ENCODE measurements around the gene GPLD1.

GPLD1 gene

DNA sequence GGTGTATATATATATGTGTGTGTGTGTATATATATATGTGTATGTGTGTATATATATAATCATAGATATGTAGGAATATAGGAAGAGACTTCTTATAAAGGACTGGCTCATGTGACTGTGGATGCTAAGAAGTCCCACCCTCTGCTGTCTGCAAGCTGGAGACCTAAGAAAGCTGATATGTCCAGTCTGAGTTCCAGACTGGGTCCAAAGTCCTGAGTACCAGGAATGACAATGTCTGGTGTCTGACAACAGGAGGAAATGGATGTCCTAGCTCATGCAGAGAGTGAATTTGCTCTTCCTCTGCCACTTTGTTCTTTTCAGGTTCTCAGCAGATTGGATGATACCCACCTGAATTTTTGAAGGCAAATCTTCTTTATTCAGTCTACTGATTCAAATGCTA, 12.5 kb upstream of the GPLD1 start:
- no peaks in the 10 kb centered on the region for H3K9me2 ChIP-seq (replicated peaks; ENCODE audit: insufficient read depth, low read length)
- peaks cover 6% of the 10 kb centered on the region; the same call in 1 of the 2 replicates for H3K9me3 ChIP-seq (ENCODE audit: insufficient read depth, low read length)
- no peaks in the 10 kb centered on the region for H3K79me2 ChIP-seq (ENCODE audit: insufficient read depth, low read length)
- no peak overlapping the region for H3K9ac ChIP-seq (ENCODE audit: low read length)
- H3K36me3 ChIP-seq (ENCODE audit: low read length), result peaks cover 11% of the 10 kb centered on the region
- TF ChIP-seq, protein P1, sequence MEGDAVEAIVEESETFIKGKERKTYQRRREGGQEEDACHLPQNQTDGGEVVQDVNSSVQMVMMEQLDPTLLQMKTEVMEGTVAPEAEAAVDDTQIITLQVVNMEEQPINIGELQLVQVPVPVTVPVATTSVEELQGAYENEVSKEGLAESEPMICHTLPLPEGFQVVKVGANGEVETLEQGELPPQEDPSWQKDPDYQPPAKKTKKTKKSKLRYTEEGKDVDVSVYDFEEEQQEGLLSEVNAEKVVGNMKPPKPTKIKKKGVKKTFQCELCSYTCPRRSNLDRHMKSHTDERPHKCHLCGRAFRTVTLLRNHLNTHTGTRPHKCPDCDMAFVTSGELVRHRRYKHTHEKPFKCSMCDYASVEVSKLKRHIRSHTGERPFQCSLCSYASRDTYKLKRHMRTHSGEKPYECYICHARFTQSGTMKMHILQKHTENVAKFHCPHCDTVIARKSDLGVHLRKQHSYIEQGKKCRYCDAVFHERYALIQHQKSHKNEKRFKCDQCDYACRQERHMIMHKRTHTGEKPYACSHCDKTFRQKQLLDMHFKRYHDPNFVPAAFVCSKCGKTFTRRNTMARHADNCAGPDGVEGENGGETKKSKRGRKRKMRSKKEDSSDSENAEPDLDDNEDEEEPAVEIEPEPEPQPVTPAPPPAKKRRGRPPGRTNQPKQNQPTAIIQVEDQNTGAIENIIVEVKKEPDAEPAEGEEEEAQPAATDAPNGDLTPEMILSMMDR (IDR thresholded peaks at IDR 0.05; ENCODE audit: insufficient read depth, low read length, poor library complexity, severe bottlenecking), result no peak
- no peak for TF ChIP-seq EZH2phosphoT487 (conservative IDR thresholded peaks at IDR 0.05; ENCODE audit: low read length)
- H3K4me2 ChIP-seq (ENCODE audit: low read depth, low read length, poor library complexity, severe bottlenecking), result no peak overlapping the region
- no peaks in the 10 kb centered on the region for H4K20me1 ChIP-seq (ENCODE audit: low read depth, low read length)
- no peak overlapping the region for H3K4me3 ChIP-seq (ENCODE audit: insufficient read depth, low read length, poor library complexity, severe bottlenecking)
- no peaks in the 10 kb centered on the region for H3K27me3 ChIP-seq (ENCODE audit: low read length)
- peaks cover 8% of the 10 kb centered on the region; the same call in 1 of the 2 replicates for H3F3A ChIP-seq (ENCODE audit: insufficient read depth)
- no peak overlapping the region for H2AFZ ChIP-seq (ENCODE audit: low read depth, low read length, severe bottlenecking)
- no peak overlapping the region for H3K27ac ChIP-seq (ENCODE audit: low read depth, low read length)

DNA sequence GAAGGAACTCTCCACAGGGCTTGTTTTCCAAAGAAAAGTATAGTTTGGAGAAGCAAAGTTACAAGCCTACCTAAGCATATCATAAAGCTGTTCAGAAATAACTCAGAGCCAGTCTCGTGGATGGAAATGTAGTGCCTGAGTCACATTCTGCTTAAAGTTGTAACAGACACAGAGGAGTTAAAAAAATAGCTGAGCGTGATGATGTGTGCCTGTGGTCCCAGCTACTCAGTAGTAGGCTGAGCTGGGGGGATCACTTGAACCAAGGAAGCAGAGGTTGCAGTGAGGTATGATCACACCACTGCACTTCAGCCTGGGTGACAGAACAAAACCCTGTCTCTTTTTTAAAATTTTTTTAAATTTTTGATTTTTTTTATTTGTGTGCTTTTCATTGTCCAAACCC, 12.0 kb upstream of the GPLD1 start:
- H3K9me3 ChIP-seq (ENCODE audit: insufficient read depth, low read length), result 0 out of 2 replicates have a peak, but pooled peaks cover 5% of the 10 kb centered on the region
- no peaks in the 10 kb centered on the region for H3K9me2 ChIP-seq (replicated peaks; ENCODE audit: insufficient read depth, low read length)
- TF ChIP-seq, protein P1 (IDR thresholded peaks at IDR 0.05; ENCODE audit: insufficient read depth, low read length, poor library complexity, severe bottlenecking), result no peak
- no peak for TF ChIP-seq EZH2phosphoT487 (conservative IDR thresholded peaks at IDR 0.05; ENCODE audit: low read length)
- H3K9ac ChIP-seq (ENCODE audit: low read length), result no peak overlapping the region
- H2AFZ ChIP-seq (ENCODE audit: low read depth, low read length, severe bottlenecking), result no peak overlapping the region
- no peak overlapping the region for H3K27ac ChIP-seq (ENCODE audit: low read depth, low read length)
- no peaks in the 10 kb centered on the region for H3K79me2 ChIP-seq (ENCODE audit: insufficient read depth, low read length)
- H4K20me1 ChIP-seq (ENCODE audit: low read depth, low read length), result no peaks in the 10 kb centered on the region
- H3F3A ChIP-seq (ENCODE audit: insufficient read depth), result peaks cover 10% of the 10 kb centered on the region
- H3K36me3 ChIP-seq (ENCODE audit: low read length), result peaks cover 10% of the 10 kb centered on the region; the same call in 1 of the 2 replicates
- no peak overlapping the region for H3K4me2 ChIP-seq (ENCODE audit: low read depth, low read length, poor library complexity, severe bottlenecking)
- H3K4me3 ChIP-seq (ENCODE audit: insufficient read depth, low read length, poor library complexity, severe bottlenecking), result no peak overlapping the region
- no peaks in the 10 kb centered on the region for H3K27me3 ChIP-seq (ENCODE audit: low read length)

DNA sequence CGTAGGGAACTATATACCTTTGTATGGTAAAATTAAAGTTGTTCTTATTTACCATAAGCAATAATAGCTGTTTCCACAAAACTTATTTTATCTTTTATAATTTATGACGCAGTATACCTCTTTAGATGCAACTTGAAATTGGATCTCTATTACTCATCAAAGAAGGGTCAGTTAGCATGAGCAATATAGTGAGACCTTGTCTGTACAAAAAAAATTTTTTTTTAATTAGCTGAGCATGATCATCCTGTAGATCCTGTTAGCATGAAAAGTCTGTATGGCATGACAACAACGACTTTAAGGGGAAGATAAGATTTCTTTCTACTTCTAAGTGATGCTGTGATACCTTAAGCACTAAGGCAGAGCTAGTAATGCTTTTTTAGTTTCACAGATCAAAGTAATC, 11.3 kb upstream of the GPLD1 start:
- no peak overlapping the region for H3K4me2 ChIP-seq (ENCODE audit: low read depth, low read length, poor library complexity, severe bottlenecking)
- H3K79me2 ChIP-seq (ENCODE audit: insufficient read depth, low read length), result no peaks in the 10 kb centered on the region
- H3K27me3 ChIP-seq (ENCODE audit: low read length), result no peaks in the 10 kb centered on the region
- peaks cover 10% of the 10 kb centered on the region; the same call in 1 of the 2 replicates for H3K36me3 ChIP-seq (ENCODE audit: low read length)
- peaks cover 16% of the 10 kb centered on the region for H3F3A ChIP-seq (ENCODE audit: insufficient read depth)
- no peaks in the 10 kb centered on the region for H3K9me2 ChIP-seq (replicated peaks; ENCODE audit: insufficient read depth, low read length)
- no peaks in the 10 kb centered on the region for H4K20me1 ChIP-seq (ENCODE audit: low read depth, low read length)
- no peak overlapping the region for H2AFZ ChIP-seq (ENCODE audit: low read depth, low read length, severe bottlenecking)
- no peak overlapping the region for H3K4me3 ChIP-seq (ENCODE audit: insufficient read depth, low read length, poor library complexity, severe bottlenecking)
- TF ChIP-seq, protein P1 (IDR thresholded peaks at IDR 0.05; ENCODE audit: insufficient read depth, low read length, poor library complexity, severe bottlenecking), result no peak
- no peak for TF ChIP-seq EZH2phosphoT487 (conservative IDR thresholded peaks at IDR 0.05; ENCODE audit: low read length)
- H3K9ac ChIP-seq (ENCODE audit: low read length), result no peak overlapping the region
- H3K9me3 ChIP-seq (ENCODE audit: insufficient read depth, low read length), result 0 out of 2 replicates have a peak, but pooled peaks cover 5% of the 10 kb centered on the region
- H3K27ac ChIP-seq (ENCODE audit: low read depth, low read length), result no peak overlapping the region

Data from SU-DHL-6 (cell line).